Measurements from ENCODE around the gene SF3A2.

SF3A2 gene

GRCh38 chr19:2289714-2290435, 53.3 kb downstream of the SF3A2 start (continued):
- no peak for TF ChIP-seq CREB5 (CRISPR knock-in tag; IDR thresholded peaks at IDR 0.05; ENCODE audit: low read depth)

GRCh38 chr19:2290441-2291184, 54.0 kb downstream of the SF3A2 start:
- TF ChIP-seq ZNF8 (CRISPR knock-in tag; IDR thresholded peaks at IDR 0.05): no peak
- TF ChIP-seq CSRNP3 (CRISPR knock-in tag; IDR thresholded peaks at IDR 0.05): no peak
- no peak for ATAC-seq

- ATAC-seq: no peak
- TF ChIP-seq POU6F1 (CRISPR knock-in tag; IDR thresholded peaks at IDR 0.05; ENCODE audit: borderline replicate concordance, low read depth) (no peak), ISL1 (CRISPR knock-in tag; IDR thresholded peaks at IDR 0.05) (no peak), TSHZ2 (CRISPR knock-in tag; IDR thresholded peaks at IDR 0.05) (no peak), BACH2 (CRISPR knock-in tag; IDR thresholded peaks at IDR 0.05; ENCODE audit: borderline replicate concordance) (no peak), TOX (CRISPR knock-in tag; IDR thresholded peaks at IDR 0.05; ENCODE audit: borderline replicate concordance) (no peak), ZNF8 (CRISPR knock-in tag; IDR thresholded peaks at IDR 0.05) (no peak), PPARA (CRISPR knock-in tag; IDR thresholded peaks at IDR 0.05; ENCODE audit: borderline replicate concordance) (no peak), ESRRG (CRISPR knock-in tag; IDR thresholded peaks at IDR 0.05) (no peak), ZC3H10 (CRISPR knock-in tag; IDR thresholded peaks at IDR 0.05) (no peak), ZNF70 (CRISPR knock-in tag; IDR thresholded peaks at IDR 0.05) (no peak)
Observed at GRCh38 chr19:2291185-2291751, 54.6 kb downstream of the SF3A2 start.

- ATAC-seq: peak; percentile 89
- TF ChIP-seq BACH2 (CRISPR knock-in tag; IDR thresholded peaks at IDR 0.05; ENCODE audit: borderline replicate concordance) (no peak), ZNF8 (CRISPR knock-in tag; IDR thresholded peaks at IDR 0.05) (no peak), PATZ1 (CRISPR knock-in tag; IDR thresholded peaks at IDR 0.05; ENCODE audit: borderline replicate concordance) (no peak), RARB (CRISPR knock-in tag; IDR thresholded peaks at IDR 0.05) (no peak), ISL1 (CRISPR knock-in tag; IDR thresholded peaks at IDR 0.05) (peak; percentile 68; the same call in 1 of the 2 replicates), ZC3H10 (CRISPR knock-in tag; IDR thresholded peaks at IDR 0.05) (no peak), OSR1 (CRISPR knock-in tag; IDR thresholded peaks at IDR 0.05) (no peak), ESRRG (CRISPR knock-in tag; IDR thresholded peaks at IDR 0.05) (no peak), CREB5 (CRISPR knock-in tag; IDR thresholded peaks at IDR 0.05; ENCODE audit: low read depth) (peak; percentile 87), POU6F1 (CRISPR knock-in tag; IDR thresholded peaks at IDR 0.05; ENCODE audit: borderline replicate concordance, low read depth) (no peak), SNAI2 (CRISPR knock-in tag; IDR thresholded peaks at IDR 0.05) (no peak), PPARA (CRISPR knock-in tag; IDR thresholded peaks at IDR 0.05; ENCODE audit: borderline replicate concordance) (no peak), ZFP30 (CRISPR knock-in tag; IDR thresholded peaks at IDR 0.05) (no peak), ZFP3 (CRISPR knock-in tag; IDR thresholded peaks at IDR 0.05) (peak; percentile 68; the same call in 1 of the 2 replicates), TOX (CRISPR knock-in tag; IDR thresholded peaks at IDR 0.05; ENCODE audit: borderline replicate concordance) (no peak), ZNF70 (CRISPR knock-in tag; IDR thresholded peaks at IDR 0.05) (no peak), ZNF565 (CRISPR knock-in tag; conservative IDR thresholded peaks at IDR 0.05; ENCODE audit: low read depth) (no peak)
Observed at GRCh38 chr19:2294687-2295335, 58.2 kb downstream of the SF3A2 start.
